ENCODE data around the gene CYBC1. TPM values are rescaled to one million over a fixed set of nuclear protein-coding genes. Genes with fewer than 3 reads are reported as not detected.
"Not testable (repeated sequence)": the region's sequence is repeated elsewhere in the genome, so short reads cannot be mapped to it uniquely, and the experiment has no call there.

Gene CYBC1
- total RNA-seq, 3 donors from 2014 or later (not counting 1 experiment from before 2014, with no cell fraction given), result 168 to 219 (median 192) TPM

- peak; percentile 36 to 58 (median 39) for ATAC-seq
- intact Hi-C loops (cut with micrococcal nuclease), result loop anchor here (5.0 to 10.0 kb wide), 2 partner anchors 62 to 170 kb away; no protein-coding TSS in a partner anchor
- Histone ChIP-seq H3K4me1 (ENCODE audit: control insufficient read depth, insufficient read depth, low read length) (peaks cover 15% of the 10 kb centered on the region), H3K27me3 (ENCODE audit: control insufficient read depth, insufficient read depth, low read length) (no peaks in the 10 kb centered on the region), H3K9me3 (ENCODE audit: control insufficient read depth, insufficient read depth, low read length) (no peaks in the 10 kb centered on the region), H3K27ac (ENCODE audit: low read length) (no peak overlapping the region), H3K4me3 (ENCODE audit: low read length) (no peak overlapping the region), H3K36me3 (ENCODE audit: control insufficient read depth, insufficient read depth, low read length) (peaks cover 10% of the 10 kb centered on the region)
- Mint-ChIP-seq H3K36me3 (no peaks in the 10 kb centered on the region), H3K9me3 (no peaks in the 10 kb centered on the region), H3K27me3 (ENCODE audit: low read depth in 2 of 2) (no peaks in the 10 kb centered on the region), H3K4me3 (peak overlapping the region; percentile 21), H3K27ac (no peak overlapping the region), H3K4me1 (peaks cover 21 to 22% of the 10 kb centered on the region in 2 donors)
- TF ChIP-seq CTCF (IDR thresholded peaks at IDR 0.05), result peak; percentile 70
- peak; percentile 64 to 82 for DNase-seq
- 28% methylated on average over 38 of the region's 38 CpGs for WGBS (ENCODE audit: insufficient coverage)
Observed at GRCh38 chr17:82414548-82415281, 35.8 kb downstream of the CYBC1 start.

GRCh38 chr17:82412535-82413520 is 37.7 kb downstream of the CYBC1 start:
- H3K27me3 ChIP-seq (ENCODE audit: control insufficient read depth, insufficient read depth, low read length), result no peaks in the 10 kb centered on the region
- no peaks in the 10 kb centered on the region for H3K36me3 Mint-ChIP-seq
- no peaks in the 10 kb centered on the region for H3K9me3 Mint-ChIP-seq
- no peak overlapping the region for H3K27ac Mint-ChIP-seq
- peaks cover 9% of the 10 kb centered on the region for H3K4me1 ChIP-seq (ENCODE audit: control insufficient read depth, insufficient read depth, low read length)
- DNase-seq (no peak), ATAC-seq (no peak)
- H3K9me3 ChIP-seq (ENCODE audit: control insufficient read depth, insufficient read depth, low read length), result no peaks in the 10 kb centered on the region
- WGBS (ENCODE audit: insufficient coverage), result 84% methylated on average over 26 of the region's 29 CpGs
- intact Hi-C loops (cut with micrococcal nuclease), result loop anchor here (10.0 kb wide), 1 partner anchor 168 kb away; no protein-coding TSS in a partner anchor
- H3K4me3 ChIP-seq (ENCODE audit: low read length), result no peak overlapping the region
- peaks cover 10% of the 10 kb centered on the region for H3K36me3 ChIP-seq (ENCODE audit: control insufficient read depth, insufficient read depth, low read length)
- no peaks in the 10 kb centered on the region for H3K27me3 Mint-ChIP-seq (ENCODE audit: low read depth in 2 of 2)
- H3K4me1 Mint-ChIP-seq, result peaks cover 15 to 16% of the 10 kb centered on the region in 2 donors
- no peak overlapping the region for H3K27ac ChIP-seq (ENCODE audit: low read length)
- no peak overlapping the region for H3K4me3 Mint-ChIP-seq
- no peak for TF ChIP-seq CTCF (IDR thresholded peaks at IDR 0.05)

GRCh38 chr17:82412081-82412480 is 38.5 kb downstream of the CYBC1 start:
- 91% methylated on average over 16 of the region's 16 CpGs for WGBS (ENCODE audit: insufficient coverage)
- H3K27me3 Mint-ChIP-seq (ENCODE audit: low read depth in 2 of 2); H3K4me3 Mint-ChIP-seq; ATAC-seq; H3K9me3 ChIP-seq (ENCODE audit: control insufficient read depth, insufficient read depth, low read length); H3K27me3 ChIP-seq (ENCODE audit: control insufficient read depth, insufficient read depth, low read length); H3K4me3 ChIP-seq (ENCODE audit: low read length); H3K9me3 Mint-ChIP-seq; H3K27ac ChIP-seq (ENCODE audit: low read length); H3K36me3 Mint-ChIP-seq; DNase-seq; H3K27ac Mint-ChIP-seq: not testable (repeated sequence)
- Histone ChIP-seq H3K4me1 (ENCODE audit: control insufficient read depth, insufficient read depth, low read length) (peaks cover 12% of the 10 kb centered on the region), H3K36me3 (ENCODE audit: control insufficient read depth, insufficient read depth, low read length) (peaks cover 13% of the 10 kb centered on the region)
- H3K4me1 Mint-ChIP-seq, result peaks cover 15 to 17% of the 10 kb centered on the region in 2 donors
- intact Hi-C loops (cut with micrococcal nuclease), result loop anchor here (10.0 kb wide), 1 partner anchor 167 kb away; no protein-coding TSS in a partner anchor
